Measurements from ENCODE around the gene NUP210.
"Not testable (repeated sequence)": the region's sequence is repeated elsewhere in the genome, so short reads cannot be mapped to it uniquely, and the experiment has no call there.

GRCh38 chr3:13377741-13378140, 42.4 kb downstream of the NUP210 start:
- TF ChIP-seq CTCF, POLR2A (IDR thresholded peaks at IDR 0.05): not testable (repeated sequence)

Data from thyroid gland (tissue), 4 donors.